NCI-H2196 (cell line): ENCODE results near the gene MACROH2A1.

Experiments
- DNase-seq: peaks from one replicate; lab custom pipeline; 2025; ENCODE audit not compliant: unreplicated experiment; lab: John Stamatoyannopoulos, UW

The MACROH2A1 gene

GRCh38 chr5:135398160-135398854 lies 724 bp downstream of the MACROH2A1 start:
- peak; percentile 49 for DNase-seq

DNA sequence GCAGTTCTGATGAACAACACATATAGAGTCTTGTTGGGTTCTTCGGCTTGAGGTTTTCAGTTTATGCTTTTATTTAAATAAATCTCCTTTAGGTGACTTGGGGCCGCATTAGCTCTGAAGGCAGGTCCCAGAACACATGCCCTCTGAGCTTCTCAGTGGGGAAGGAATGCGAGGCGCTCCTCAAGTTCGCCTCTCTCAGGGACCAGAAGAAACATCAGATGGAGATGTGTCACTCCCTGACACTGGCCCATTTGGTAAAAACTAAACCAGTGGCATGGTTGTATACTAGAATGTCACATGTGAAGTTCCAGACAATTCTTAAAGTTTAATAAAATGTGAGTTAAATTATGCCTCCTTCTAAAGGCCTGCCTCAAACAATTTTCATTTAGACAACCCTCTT lies 1.9 kb downstream of the MACROH2A1 start:
- no peak for DNase-seq

- no peak for DNase-seq
Measured at GRCh38 chr5:135396459-135397055, 2.5 kb downstream of the MACROH2A1 start.

GRCh38 chr5:135395866-135396265 lies 3.2 kb downstream of the MACROH2A1 start:
- no peak for DNase-seq

- no peak for DNase-seq
Measured at GRCh38 chr5:135395451-135395850, 3.6 kb downstream of the MACROH2A1 start.

- no peak for DNase-seq
Measured at GRCh38 chr5:135394095-135394494, 4.9 kb downstream of the MACROH2A1 start.

GRCh38 chr5:135393691-135394090 lies 5.3 kb downstream of the MACROH2A1 start:
- no peak for DNase-seq

DNA sequence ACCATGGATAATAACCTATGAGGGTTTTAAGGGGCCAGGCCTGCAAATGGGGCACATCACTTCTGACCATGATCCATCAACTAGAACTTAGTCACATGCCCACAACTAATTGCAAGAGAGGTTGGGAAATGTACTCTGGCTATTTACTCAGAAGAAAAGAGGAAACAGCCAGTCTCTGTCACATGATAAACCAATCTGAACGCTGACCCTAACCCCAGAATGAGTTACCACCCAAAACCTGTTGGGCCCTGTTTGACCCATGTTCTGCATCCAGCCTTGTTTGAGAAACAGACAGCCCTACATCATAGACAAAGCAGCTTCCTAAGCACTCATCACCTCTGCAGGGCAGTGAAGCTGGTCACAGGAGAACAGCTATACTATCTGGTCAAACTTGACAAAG lies 5.8 kb downstream of the MACROH2A1 start:
- DNase-seq = no peak

GRCh38 chr5:135392256-135392655 lies 6.8 kb downstream of the MACROH2A1 start:
- DNase-seq = no peak

DNA sequence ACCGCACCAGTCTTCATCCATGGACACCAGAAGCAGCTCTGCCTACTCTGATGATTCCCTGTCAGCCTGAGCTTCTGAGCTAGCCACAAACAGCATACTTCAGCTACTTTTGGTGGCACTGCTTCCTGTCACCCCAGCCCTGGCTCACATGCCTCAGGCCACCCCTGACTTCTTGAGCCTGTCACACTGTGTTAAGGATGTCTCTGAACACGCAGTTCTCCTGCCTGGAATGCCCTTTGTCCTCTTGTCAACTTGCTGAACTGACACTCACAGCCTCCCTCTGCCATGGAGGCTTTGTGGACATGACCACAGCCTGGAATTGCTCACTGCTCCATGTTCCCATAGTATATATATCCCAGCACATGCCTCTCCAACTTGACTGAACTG lies 7.2 kb downstream of the MACROH2A1 start:
- no peak for DNase-seq

GRCh38 chr5:135391116-135391868 lies 7.7 kb downstream of the MACROH2A1 start:
- DNase-seq = no peak

- DNase-seq = no peak
Measured at GRCh38 chr5:135388860-135389435, 10.1 kb downstream of the MACROH2A1 start.

DNA sequence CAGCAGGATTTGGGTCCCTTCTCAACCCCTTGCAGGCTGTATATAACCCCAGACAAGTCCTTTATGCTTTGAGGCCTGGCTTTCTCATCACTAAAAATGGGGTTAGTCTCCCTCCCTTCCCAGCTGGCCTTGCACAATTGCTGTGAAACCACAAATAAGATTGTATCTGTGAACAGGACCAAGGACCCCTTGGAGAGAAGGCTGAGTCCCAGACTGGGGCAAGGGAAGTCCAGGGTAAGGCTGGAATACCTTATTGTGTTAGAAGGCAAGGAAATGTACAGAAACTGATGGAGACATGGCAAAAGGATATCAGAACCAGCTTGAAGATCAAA lies 11.4 kb downstream of the MACROH2A1 start:
- no peak for DNase-seq

GRCh38 chr5:135386886-135387628 lies 12.0 kb downstream of the MACROH2A1 start:
- no peak for DNase-seq

- no peak for DNase-seq
Measured at GRCh38 chr5:135386096-135386495, 12.9 kb downstream of the MACROH2A1 start.

GRCh38 chr5:135385576-135385975 lies 13.5 kb downstream of the MACROH2A1 start:
- DNase-seq = no peak

GRCh38 chr5:135384898-135385297 lies 14.1 kb downstream of the MACROH2A1 start:
- DNase-seq = no peak

- DNase-seq = no peak
Measured at GRCh38 chr5:135383803-135384495, 15.1 kb downstream of the MACROH2A1 start.

DNA sequence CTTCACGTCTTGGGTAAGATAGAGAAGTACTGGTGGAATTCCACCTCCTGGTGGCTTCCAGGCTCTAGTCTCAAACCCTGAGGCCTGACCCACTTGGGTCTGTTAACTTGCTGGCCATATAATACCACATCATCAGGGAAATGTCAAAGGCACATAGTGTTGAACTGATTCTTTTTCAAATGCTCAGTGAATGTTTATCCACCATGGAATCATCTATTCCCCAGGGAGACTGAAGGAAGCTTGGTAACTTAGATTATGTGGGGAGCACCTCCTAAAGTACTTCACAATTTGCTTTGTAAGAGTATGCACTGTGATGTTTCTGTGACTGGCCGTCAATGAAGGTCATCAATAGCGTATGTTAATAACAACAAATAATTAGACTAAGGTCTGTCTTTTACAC lies 16.1 kb downstream of the MACROH2A1 start:
- no peak for DNase-seq

DNA sequence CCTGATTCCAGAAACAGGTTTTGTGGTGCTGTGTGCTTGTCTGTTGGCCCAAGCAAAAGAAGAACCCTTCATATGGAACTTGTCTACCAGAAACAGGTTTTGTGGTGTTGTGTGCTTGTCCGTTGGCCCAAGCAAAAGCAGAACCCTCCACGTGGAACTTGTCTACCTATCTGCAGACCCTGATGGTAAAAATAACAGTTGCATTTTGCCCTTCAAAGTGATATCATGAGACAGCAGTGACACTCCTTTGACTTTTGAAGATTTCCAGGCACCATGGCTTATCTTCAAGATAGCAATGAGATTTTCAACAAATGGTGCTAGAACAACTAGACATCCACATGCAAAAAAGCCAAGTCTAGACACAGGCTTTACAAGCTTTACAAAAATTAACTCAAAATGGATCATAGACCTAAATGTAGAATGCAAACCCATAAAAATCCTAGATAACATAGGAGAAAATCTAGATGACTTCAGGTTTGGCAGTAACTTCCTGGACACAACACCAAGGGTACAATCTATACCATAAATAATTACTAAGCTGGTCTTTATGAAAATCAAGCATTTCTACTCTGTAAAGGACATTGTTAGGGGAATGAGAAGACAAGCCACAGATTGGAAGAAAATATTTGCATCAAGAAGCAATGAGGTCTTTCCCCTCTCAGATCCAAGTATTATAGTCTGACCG lies 16.8 kb downstream of the MACROH2A1 start:
- no peak for DNase-seq
